Fibroblast of lung (primary cell): Measurements from ENCODE around the gene RPN1. TPM values are rescaled to one million over a fixed set of nuclear protein-coding genes. Genes with fewer than 3 reads are reported as not detected.
A peak's percentile ranks its signal among the peaks of the same experiment; 100 is the strongest.

Source experiments
- DNase-seq, 2 donors: peaks; one replicate each; pipeline versions ENCODE4 v3.0.0 to v3.0.0-alpha.2; 2010; ENCODE audit warnings: low read depth in 2 of 2
- H2AFZ ChIP-seq: 2 replicates; pipeline ENCODE4 v1.5.1; 2012; ENCODE audit warnings: low read length, control low read depth, inconsistent platforms
- H3K27ac ChIP-seq: 2 replicates; pipeline ENCODE4 v1.5.1; 2011; ENCODE audit warnings: low read length, control low read depth; ENCODE audit not compliant: insufficient read depth
- H3K27me3 ChIP-seq: 2 replicates; pipeline ENCODE4 v1.5.1; 2011; ENCODE audit warnings: mild to moderate bottlenecking, low read length; ENCODE audit not compliant: control insufficient read depth, insufficient read depth
- H3K36me3 ChIP-seq: 2 replicates; pipeline ENCODE4 v1.5.1; 2011; ENCODE audit warnings: low read length; ENCODE audit not compliant: control insufficient read depth, insufficient read depth
- H3K4me1 ChIP-seq: 2 replicates; pipeline ENCODE4 v1.5.1; 2011; ENCODE audit warnings: low read length; ENCODE audit not compliant: control insufficient read depth, insufficient read depth; ENCODE audit errors: extremely low read depth
- H3K4me2 ChIP-seq: 2 replicates; pipeline ENCODE4 v1.5.1; 2011; ENCODE audit warnings: low read length, control low read depth; ENCODE audit not compliant: insufficient read depth; ENCODE audit errors: extremely low read depth
- H3K4me3 ChIP-seq, 4 experiments: fragments of 200-600 bp in 1 of 4; sonication (generic) in 1 of 4; replicated peaks in 1 of 4; 2 replicates each; pipeline ENCODE4 v1.5.1; 2011 to 2016; ENCODE audit warnings: low read length in 4 of 4, low read depth in 3 of 4, mild to moderate bottlenecking in 3 of 4, control low read depth in 2 of 4, inconsistent platforms in 1 of 4, mixed read lengths in 1 of 4; ENCODE audit not compliant: insufficient read depth in 1 of 4; ENCODE audit errors: control extremely low read depth in 1 of 4
- H3K79me2 ChIP-seq: 2 replicates; pipeline ENCODE4 v1.5.1; 2012; ENCODE audit warnings: mild to moderate bottlenecking, low read length, inconsistent platforms; ENCODE audit not compliant: control insufficient read depth, insufficient read depth
- H3K9ac ChIP-seq: 2 replicates; pipeline ENCODE4 v1.5.1; 2011; ENCODE audit warnings: mild to moderate bottlenecking, low read length, control low read depth; ENCODE audit not compliant: insufficient read depth
- H3K9me3 ChIP-seq: 2 replicates; pipeline ENCODE4 v1.5.1; 2012; ENCODE audit warnings: low read depth, low read length; ENCODE audit not compliant: control insufficient read depth, insufficient read depth
- H4K20me1 ChIP-seq: 2 replicates; pipeline ENCODE4 v1.5.1; 2011; ENCODE audit warnings: low read length; ENCODE audit not compliant: control insufficient read depth, insufficient read depth; ENCODE audit errors: extremely low read depth
- EZH2 ChIP-seq: IDR thresholded peaks from 2 replicates; pipeline ENCODE4 v1.5.1; 2012; ENCODE audit warnings: low read length, control low read depth, mild to moderate bottlenecking; ENCODE audit errors: missing control alignments
- polyA plus RNA-seq, 2 donors: library from polyadenylated mRNA; depleted of rRNA in 1 of 2; stranded (reverse) in 1 of 2; unstranded in 1 of 2; fragments of >200 nt; gene quantifications; 2 replicates each; pipeline ENCODE4 v1.2.1, GENCODE V29; 2011 to 2012; ENCODE audit warnings: missing spikeins in 1 of 2
- total RNA-seq: library from RNA; depleted of rRNA; stranded (reverse); fragments of >200 nt; gene quantifications from 2 replicates; pipeline ENCODE4 v1.2.1, GENCODE V29; 2014
- TF ChIP-seq, protein P1 (sequence below), 2 donors: IDR thresholded peaks in 1 of 2; conservative IDR thresholded peaks in 1 of 2; 1 replicate in 1 of 2; 2 replicates in 1 of 2; pipeline ENCODE4 v1.5.1; 2011 to 2012; ENCODE audit warnings: low read length in 2 of 2, control low read depth in 1 of 2, inconsistent platforms in 1 of 2, low read depth in 1 of 2, mild to moderate bottlenecking in 1 of 2

RPN1 gene
- total and polyA plus RNA-seq, 2 donors (not counting 1 experiment from before 2014, with no cell fraction given) = 359 to 417 TPM

DNA sequence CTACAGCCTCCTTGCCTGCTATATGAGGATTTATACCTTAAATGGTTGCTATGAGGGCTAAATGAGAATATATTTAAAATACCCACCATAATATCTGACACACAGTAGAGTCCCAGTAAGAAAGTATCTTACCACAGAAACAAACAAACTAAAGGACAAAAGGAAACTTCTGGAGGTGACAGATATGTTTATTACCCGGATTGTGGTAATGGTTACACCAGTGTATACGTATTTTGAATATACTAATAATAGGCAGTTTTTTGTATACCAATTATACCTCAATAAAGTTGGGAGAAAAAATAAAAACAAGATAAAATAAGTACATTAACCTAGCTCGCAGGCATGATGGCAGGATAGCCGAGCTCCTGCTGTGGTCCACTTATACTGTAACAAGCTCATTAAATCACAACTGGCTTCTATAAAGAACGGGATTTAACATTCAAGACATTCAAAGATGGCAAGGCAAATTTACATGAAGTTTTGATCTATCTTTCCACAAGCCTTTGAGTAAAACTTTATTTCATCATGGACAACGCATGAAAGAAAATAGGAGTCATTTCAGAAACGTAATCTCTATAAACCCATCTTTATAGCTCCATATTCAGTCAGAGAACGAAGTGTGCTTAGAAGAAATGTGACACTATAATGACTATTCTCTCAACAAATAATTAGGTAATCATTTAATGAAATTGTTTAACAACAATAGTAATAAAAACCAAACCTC, 1.5 kb downstream of the RPN1 start:
- no peak overlapping the region for H2AFZ ChIP-seq
- no peak for TF ChIP-seq EZH2
- TF ChIP-seq, protein P1, sequence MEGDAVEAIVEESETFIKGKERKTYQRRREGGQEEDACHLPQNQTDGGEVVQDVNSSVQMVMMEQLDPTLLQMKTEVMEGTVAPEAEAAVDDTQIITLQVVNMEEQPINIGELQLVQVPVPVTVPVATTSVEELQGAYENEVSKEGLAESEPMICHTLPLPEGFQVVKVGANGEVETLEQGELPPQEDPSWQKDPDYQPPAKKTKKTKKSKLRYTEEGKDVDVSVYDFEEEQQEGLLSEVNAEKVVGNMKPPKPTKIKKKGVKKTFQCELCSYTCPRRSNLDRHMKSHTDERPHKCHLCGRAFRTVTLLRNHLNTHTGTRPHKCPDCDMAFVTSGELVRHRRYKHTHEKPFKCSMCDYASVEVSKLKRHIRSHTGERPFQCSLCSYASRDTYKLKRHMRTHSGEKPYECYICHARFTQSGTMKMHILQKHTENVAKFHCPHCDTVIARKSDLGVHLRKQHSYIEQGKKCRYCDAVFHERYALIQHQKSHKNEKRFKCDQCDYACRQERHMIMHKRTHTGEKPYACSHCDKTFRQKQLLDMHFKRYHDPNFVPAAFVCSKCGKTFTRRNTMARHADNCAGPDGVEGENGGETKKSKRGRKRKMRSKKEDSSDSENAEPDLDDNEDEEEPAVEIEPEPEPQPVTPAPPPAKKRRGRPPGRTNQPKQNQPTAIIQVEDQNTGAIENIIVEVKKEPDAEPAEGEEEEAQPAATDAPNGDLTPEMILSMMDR (conservative IDR thresholded peaks at IDR 0.05 in 1 of 2, IDR thresholded peaks at IDR 0.05 in 1 of 2; ENCODE audit: low read depth in 1 of 2, low read length in 2 of 2) = no peak
- peak overlapping the region; percentile 88 for H3K4me2 ChIP-seq
- H3K36me3 ChIP-seq = peaks cover under 1% of the 10 kb centered on the region
- no peaks in the 10 kb centered on the region for H3K4me1 ChIP-seq
- H3K27me3 ChIP-seq = no peaks in the 10 kb centered on the region
- H3K27ac ChIP-seq = peak overlapping the region; percentile 99
- H3K9me3 ChIP-seq = no peaks in the 10 kb centered on the region
- peaks cover 65% of the 10 kb centered on the region for H3K79me2 ChIP-seq
- H3K4me3 ChIP-seq = peak overlapping the region; percentile 91 to 100 (median 98)
- H3K9ac ChIP-seq = peak overlapping the region; percentile 45
- DNase-seq = peak in 1 of 2 donors; percentile 5
- no peaks in the 10 kb centered on the region for H4K20me1 ChIP-seq

DNA sequence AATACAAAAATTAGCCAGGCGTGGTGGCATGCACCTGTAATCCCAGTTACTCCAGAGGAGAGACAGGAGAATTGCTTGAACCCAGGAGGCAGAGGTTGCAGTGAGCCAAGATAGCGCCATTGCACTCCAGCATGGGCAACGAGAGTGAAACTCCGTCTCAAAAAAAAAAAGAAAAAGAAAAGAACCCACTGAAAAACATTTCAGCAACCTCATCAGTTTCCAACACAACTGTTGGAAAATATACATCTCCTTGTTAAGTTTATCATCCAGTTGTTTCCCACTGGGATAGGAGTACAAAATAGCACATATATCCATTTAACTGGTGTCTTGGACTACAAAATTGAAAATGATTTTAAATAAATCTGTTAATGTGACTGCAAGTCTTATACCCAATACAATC, 2.2 kb downstream of the RPN1 start:
- no peaks in the 10 kb centered on the region for H3K9me3 ChIP-seq
- H3K4me1 ChIP-seq = no peaks in the 10 kb centered on the region
- peaks cover 2% of the 10 kb centered on the region for H3K36me3 ChIP-seq
- H2AFZ ChIP-seq = no peak overlapping the region
- TF ChIP-seq EZH2 = no peak
- TF ChIP-seq, protein P1 (conservative IDR thresholded peaks at IDR 0.05 in 1 of 2, IDR thresholded peaks at IDR 0.05 in 1 of 2; ENCODE audit: low read depth in 1 of 2, low read length in 2 of 2) = no peak
- H3K27me3 ChIP-seq = no peaks in the 10 kb centered on the region
- H3K79me2 ChIP-seq = peaks cover 70% of the 10 kb centered on the region
- no peak for DNase-seq
- H3K4me2 ChIP-seq = peak overlapping the region; percentile 88
- H3K9ac ChIP-seq = no peak overlapping the region
- peak overlapping the region; percentile 91 to 100 (median 98) for H3K4me3 ChIP-seq
- no peaks in the 10 kb centered on the region for H4K20me1 ChIP-seq
- no peak overlapping the region for H3K27ac ChIP-seq

DNA sequence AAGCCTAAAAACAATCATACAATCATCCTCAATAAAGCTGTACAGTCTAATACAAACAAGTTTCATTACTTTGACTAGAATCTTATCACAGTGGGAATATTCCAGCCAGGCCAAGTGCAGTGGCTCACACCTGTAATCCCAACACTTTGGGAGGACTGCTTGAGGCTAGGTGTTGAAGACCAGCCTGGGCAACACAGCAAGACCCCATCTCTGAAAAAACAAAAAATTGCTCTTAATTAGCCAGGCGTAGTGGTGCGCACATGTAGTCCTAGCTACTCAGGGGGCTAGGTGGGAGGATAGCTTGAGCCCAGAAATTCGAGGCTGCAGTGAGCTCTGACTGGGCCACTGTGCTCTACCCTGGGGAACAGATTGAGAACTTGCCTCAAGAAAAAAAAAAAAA, 3.3 kb downstream of the RPN1 start:
- no peak overlapping the region for H3K27ac ChIP-seq
- no peak overlapping the region for H3K9ac ChIP-seq
- DNase-seq = no peak
- no peak overlapping the region for H3K4me2 ChIP-seq
- H4K20me1 ChIP-seq = no peaks in the 10 kb centered on the region
- H2AFZ ChIP-seq = no peak overlapping the region
- TF ChIP-seq EZH2 = no peak
- TF ChIP-seq, protein P1 (conservative IDR thresholded peaks at IDR 0.05 in 1 of 2, IDR thresholded peaks at IDR 0.05 in 1 of 2; ENCODE audit: low read depth in 1 of 2, low read length in 2 of 2) = no peak
- no peak overlapping the region for H3K4me3 ChIP-seq
- no peaks in the 10 kb centered on the region for H3K4me1 ChIP-seq
- no peaks in the 10 kb centered on the region for H3K9me3 ChIP-seq
- peaks cover 80% of the 10 kb centered on the region for H3K79me2 ChIP-seq
- H3K27me3 ChIP-seq = no peaks in the 10 kb centered on the region
- H3K36me3 ChIP-seq = peaks cover 2% of the 10 kb centered on the region
